PC-3 (cell line): ENCODE data around the gene STPG3. TPM values are rescaled to one million over a fixed set of nuclear protein-coding genes. Genes with fewer than 3 reads are reported as not detected.

Experiments used
- ATAC-seq: fragments of 200-7000 bp; cut with Tn5 transposase; 2 replicates; pipeline ENCODE4 v1.9.1; 2020; ENCODE audit warnings: mild to moderate bottlenecking, moderate library complexity
- BruUV-seq: library from RNA; stranded (reverse); fragments of 400-500 nt; replicated peaks from 2 replicates; lab custom pipeline; 2021; lab: Mats Ljungman, UMichigan
- CTCF ChIA-PET: fragments of 300-600 bp; sonication (Branson Sonifier 250); formaldehyde crosslinking; loops from one replicate; lab custom pipeline; 2022; ENCODE audit warnings: antibody characterized with exemption; lab: Charles Lee
- POLR2A ChIA-PET: fragments of 300-600 bp; sonication (Branson Sonifier 250); formaldehyde crosslinking; loops from one replicate; lab custom pipeline; 2022; ENCODE audit warnings: antibody characterized with exemption; ENCODE audit not compliant: unreplicated experiment; lab: Charles Lee
- DNase-seq: peaks from one replicate; pipeline ENCODE4 v3.0.0-alpha.2; 2015
- H2AFZ ChIP-seq: fragments of 300-600 bp; sonication (generic); 2 replicates; pipeline ENCODE4 v1.6.0; 2016; ENCODE audit warnings: antibody characterized with exemption, low read length
- H3F3A ChIP-seq: fragments of 300-600 bp; sonication (generic); one replicate; pipeline ENCODE4 v1.6.0; 2017; ENCODE audit warnings: antibody characterized with exemption, low read length, control low read depth, mild to moderate bottlenecking; ENCODE audit not compliant: unreplicated experiment
- H3K27ac ChIP-seq: fragments of 300-600 bp; sonication (generic); 2 replicates; pipeline ENCODE4 v1.5.1; 2016; ENCODE audit warnings: mild to moderate bottlenecking, low read length
- H3K27me3 ChIP-seq: fragments of 300-600 bp; sonication (generic); 2 replicates; pipeline ENCODE4 v1.6.1; 2016; ENCODE audit warnings: low read length, mixed read lengths
- H3K36me3 ChIP-seq: fragments of 300-600 bp; sonication (generic); 2 replicates; pipeline ENCODE4 v1.6.1; 2016; ENCODE audit warnings: low read depth, mixed run types, low read length, mixed read lengths
- H3K4me1 ChIP-seq: fragments of 300-600 bp; sonication (generic); 2 replicates; pipeline ENCODE4 v1.5.1; 2016; ENCODE audit warnings: low read length; ENCODE audit not compliant: insufficient read depth
- H3K4me2 ChIP-seq: fragments of 300-600 bp; sonication (generic); 2 replicates; pipeline ENCODE4 v1.6.0; 2016; ENCODE audit warnings: low read length
- H3K4me3 ChIP-seq: fragments of 300-600 bp; sonication (generic); 2 replicates; pipeline ENCODE4 v1.5.1; 2016; ENCODE audit warnings: mild to moderate bottlenecking, low read length, mixed read lengths
- H3K79me2 ChIP-seq: fragments of 300-600 bp; sonication (generic); 2 replicates; pipeline ENCODE4 v1.6.1; 2017; ENCODE audit warnings: low read length, mixed read lengths
- H3K9ac ChIP-seq: fragments of 300-600 bp; sonication (generic); 2 replicates; pipeline ENCODE4 v1.6.0; 2016; ENCODE audit warnings: mild to moderate bottlenecking, low read length
- H3K9me2 ChIP-seq: fragments of 300-600 bp; sonication (generic); replicated peaks from 2 replicates; pipeline ENCODE4 v1.6.1; 2016; ENCODE audit warnings: mixed run types, low read length, mixed read lengths
- H3K9me3 ChIP-seq: fragments of 300-600 bp; sonication (generic); 2 replicates; pipeline ENCODE4 v1.6.1; 2016; ENCODE audit warnings: low read length, mixed read lengths
- H4K20me1 ChIP-seq: fragments of 300-600 bp; sonication (generic); 2 replicates; pipeline ENCODE4 v1.6.1; 2016; ENCODE audit warnings: low read length, mixed read lengths
- CTCF ChIP-seq: fragments of 300-600 bp; sonication (generic); conservative IDR thresholded peaks from 2 replicates; pipeline ENCODE4 v1.5.1; 2017; ENCODE audit warnings: antibody characterized with exemption, low read depth, mild to moderate bottlenecking, low read length
- EZH2 ChIP-seq: fragments of 300-600 bp; sonication (generic); IDR thresholded peaks from one replicate; pipeline ENCODE4 v1.6.1; 2017; ENCODE audit warnings: antibody characterized with exemption, mild to moderate bottlenecking, low read length; ENCODE audit not compliant: unreplicated experiment
- EZH2phosphoT487 ChIP-seq: fragments of 300-600 bp; sonication (generic); IDR thresholded peaks from 2 replicates; pipeline ENCODE4 v1.6.1; 2018; ENCODE audit warnings: mild to moderate bottlenecking, antibody characterized with exemption, low read length, borderline replicate concordance
- intact Hi-C: fragments of 100-400 bp; cut with micrococcal nuclease; formaldehyde crosslinking; loops from 2 replicates; pipeline ENCODE4 v1.9.0; 2023
- total RNA-seq: library from RNA; depleted of rRNA; stranded (reverse); fragments of >200 nt; gene quantifications from 2 replicates; pipeline ENCODE4 v1.2.3, GENCODE V29; 2014

The STPG3 gene
- total RNA-seq, 1 experiment from 2014 or later: not detected

- POLR2A ChIA-PET: no interaction called here
- Histone ChIP-seq H3K4me2 (no peak overlapping the region), H3K27ac (no peak overlapping the region), H4K20me1 (no peaks in the 10 kb centered on the region), H3F3A (no peaks in the 10 kb centered on the region), H3K27me3 (no peaks in the 10 kb centered on the region), H3K9ac (no peak overlapping the region), H3K9me2 (no peaks in the 10 kb centered on the region), H3K79me2 (peaks cover 25% of the 10 kb centered on the region), H3K36me3 (no peaks in the 10 kb centered on the region), H3K4me1 (peaks cover 22% of the 10 kb centered on the region), H3K4me3 (no peak overlapping the region), H2AFZ (no peak overlapping the region), H3K9me3 (no peaks in the 10 kb centered on the region)
- no TSS peak for BruUV-seq
- ATAC-seq: peak; percentile 20
- DNase-seq: peak; percentile 74
- intact Hi-C loops: no loop called here
- CTCF ChIA-PET: interaction anchor here (0.5 to 1.0 kb wide), 5 partner anchors 9 to 166 kb away, joined by 3 to 8 read pairs (median 4); partner anchors contain the start of gene RNF224
- no peak for TF ChIP-seq EZH2phosphoT487
- peak; percentile 92 for TF ChIP-seq CTCF
Measured at GRCh38 chr9:137236238-137236935, 14.7 kb upstream of the STPG3 start.

GRCh38 chr9:137236936-137237421 is 14.1 kb upstream of the STPG3 start:
- ChIA-PET CTCF (interaction anchor here (0.5 to 1.0 kb wide), 5 partner anchors 10 to 166 kb away, joined by 3 to 8 read pairs (median 4); partner anchors contain the start of gene RNF224), POLR2A (no interaction called here)
- Histone ChIP-seq H3K36me3 (peaks cover 4% of the 10 kb centered on the region), H3K4me2 (no peak overlapping the region), H3K9ac (no peak overlapping the region), H3K4me3 (no peak overlapping the region), H3K79me2 (peaks cover 30% of the 10 kb centered on the region), H4K20me1 (peaks cover 4% of the 10 kb centered on the region), H3K9me2 (no peaks in the 10 kb centered on the region), H3K9me3 (no peaks in the 10 kb centered on the region), H3K27ac (no peak overlapping the region), H3K27me3 (no peaks in the 10 kb centered on the region), H3K4me1 (peaks cover 22% of the 10 kb centered on the region), H2AFZ (no peak overlapping the region), H3F3A (no peaks in the 10 kb centered on the region)
- ATAC-seq (no peak), DNase-seq (no peak)
- no TSS peak for BruUV-seq
- intact Hi-C loops: no loop called here
- TF ChIP-seq EZH2phosphoT487 (no peak), EZH2 (no peak), CTCF (no peak)
